GM18526 (cell line): ENCODE results near the gene LAMC3.

Experiments
- POLR2A ChIP-seq: IDR thresholded peaks from 3 replicates; pipeline ENCODE4 v1.6.1; 2011; ENCODE audit not compliant: insufficient read length; ENCODE audit errors: extremely low read depth

LAMC3 gene

GRCh38 chr9:131076347-131077195 lies 67.6 kb downstream of the LAMC3 start:
- TF ChIP-seq POLR2A = no peak

GRCh38 chr9:131078427-131079366 lies 69.7 kb downstream of the LAMC3 start:
- TF ChIP-seq POLR2A = no peak

GRCh38 chr9:131080589-131080988 lies 71.6 kb downstream of the LAMC3 start:
- TF ChIP-seq POLR2A = no peak

GRCh38 chr9:131081868-131082267 lies 72.9 kb downstream of the LAMC3 start:
- TF ChIP-seq POLR2A = no peak

- TF ChIP-seq POLR2A = no peak
Measured at GRCh38 chr9:131082774-131083512, 74.0 kb downstream of the LAMC3 start.

GRCh38 chr9:131084661-131085369 lies 75.8 kb downstream of the LAMC3 start:
- TF ChIP-seq POLR2A = no peak

GRCh38 chr9:131085370-131086122 lies 76.6 kb downstream of the LAMC3 start:
- no peak for TF ChIP-seq POLR2A

GRCh38 chr9:131087354-131087893 lies 78.5 kb downstream of the LAMC3 start:
- TF ChIP-seq POLR2A = no peak

- no peak for TF ChIP-seq POLR2A
Measured at GRCh38 chr9:131090025-131090787, 81.2 kb downstream of the LAMC3 start.

GRCh38 chr9:131091352-131091992 lies 82.5 kb downstream of the LAMC3 start:
- no peak for TF ChIP-seq POLR2A

GRCh38 chr9:131092030-131092429 lies 83.1 kb downstream of the LAMC3 start:
- no peak for TF ChIP-seq POLR2A
